ENCODE data around the gene WDPCP.

- TF ChIP-seq CTCF (IDR thresholded peaks at IDR 0.05) (no peak), POLR2A (IDR thresholded peaks at IDR 0.05) (no peak)
These were observed 467.0 kb downstream of the WDPCP start for GRCh38 chr2:63121055-63121834.
